HEK293T (cell line): ENCODE measurements around the gene MINAR1.

ENCODE experiments used
- BHLHE40 ChIP-seq: fragments of 450-650 bp; IDR thresholded peaks from 2 replicates; pipeline ENCODE4 v1.6.1; 2016; ENCODE audit warnings: mild to moderate bottlenecking, moderate library complexity, borderline replicate concordance
- FOXA1 ChIP-seq: fragments of 450-650 bp; IDR thresholded peaks from 2 replicates; pipeline ENCODE4 v1.6.1; 2016; ENCODE audit warnings: mild to moderate bottlenecking
- FOXK2 ChIP-seq: fragments of 450-650 bp; IDR thresholded peaks from 2 replicates; pipeline ENCODE4 v1.6.1; 2016; ENCODE audit warnings: mild to moderate bottlenecking
- FOXM1 ChIP-seq: fragments of 450-650 bp; IDR thresholded peaks from 2 replicates; pipeline ENCODE4 v1.6.1; 2017; ENCODE audit warnings: mild to moderate bottlenecking, borderline replicate concordance
- HDGF ChIP-seq: fragments of 450-650 bp; IDR thresholded peaks from 2 replicates; pipeline ENCODE4 v1.6.1; 2017; ENCODE audit warnings: antibody characterized with exemption, borderline replicate concordance
- L3MBTL2 ChIP-seq: fragments of 450-650 bp; conservative IDR thresholded peaks from 2 replicates; pipeline ENCODE4 v1.6.1; 2016; ENCODE audit warnings: mild to moderate bottlenecking
- SP1 ChIP-seq: fragments of 450-650 bp; IDR thresholded peaks from 2 replicates; pipeline ENCODE4 v1.6.1; 2017
- SUZ12 ChIP-seq: fragments of 450-650 bp; IDR thresholded peaks from 2 replicates; pipeline ENCODE4 v1.6.1; 2016; ENCODE audit warnings: mild to moderate bottlenecking

DNA sequence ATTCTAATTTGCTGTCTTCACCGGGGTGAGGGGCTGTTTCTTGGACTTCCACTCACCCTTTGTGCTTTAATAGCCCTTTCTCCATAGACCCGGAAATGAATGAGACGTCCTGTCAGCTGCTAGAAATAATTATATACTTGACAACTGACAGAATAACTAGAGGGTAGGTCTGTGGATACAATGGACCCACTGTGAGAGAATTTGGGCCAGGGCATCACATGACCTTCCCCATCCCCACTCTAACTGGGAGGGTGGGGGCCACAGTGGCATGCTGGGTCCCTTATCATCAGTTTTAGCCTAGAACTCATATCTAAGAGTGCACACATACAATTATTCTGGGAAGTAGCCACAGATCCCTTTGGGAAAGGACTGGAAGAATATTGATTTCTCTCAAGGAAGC, 25.9 kb upstream of the MINAR1 start:
- TF ChIP-seq SP1: no peak
- no peak for TF ChIP-seq FOXK2
- TF ChIP-seq BHLHE40: no peak
- no peak for TF ChIP-seq L3MBTL2
- TF ChIP-seq FOXM1: no peak
- TF ChIP-seq SUZ12: no peak
- no peak for TF ChIP-seq HDGF
- no peak for TF ChIP-seq FOXA1
